GM21515 (cell line): ENCODE data around the gene AACS.

Source experiments
- ATAC-seq: cut with Tn5 transposase; IDR thresholded peaks from one replicate; pipeline ENCODE4 v1.9.1; 2021; ENCODE audit not compliant: unreplicated experiment

The AACS gene

DNA sequence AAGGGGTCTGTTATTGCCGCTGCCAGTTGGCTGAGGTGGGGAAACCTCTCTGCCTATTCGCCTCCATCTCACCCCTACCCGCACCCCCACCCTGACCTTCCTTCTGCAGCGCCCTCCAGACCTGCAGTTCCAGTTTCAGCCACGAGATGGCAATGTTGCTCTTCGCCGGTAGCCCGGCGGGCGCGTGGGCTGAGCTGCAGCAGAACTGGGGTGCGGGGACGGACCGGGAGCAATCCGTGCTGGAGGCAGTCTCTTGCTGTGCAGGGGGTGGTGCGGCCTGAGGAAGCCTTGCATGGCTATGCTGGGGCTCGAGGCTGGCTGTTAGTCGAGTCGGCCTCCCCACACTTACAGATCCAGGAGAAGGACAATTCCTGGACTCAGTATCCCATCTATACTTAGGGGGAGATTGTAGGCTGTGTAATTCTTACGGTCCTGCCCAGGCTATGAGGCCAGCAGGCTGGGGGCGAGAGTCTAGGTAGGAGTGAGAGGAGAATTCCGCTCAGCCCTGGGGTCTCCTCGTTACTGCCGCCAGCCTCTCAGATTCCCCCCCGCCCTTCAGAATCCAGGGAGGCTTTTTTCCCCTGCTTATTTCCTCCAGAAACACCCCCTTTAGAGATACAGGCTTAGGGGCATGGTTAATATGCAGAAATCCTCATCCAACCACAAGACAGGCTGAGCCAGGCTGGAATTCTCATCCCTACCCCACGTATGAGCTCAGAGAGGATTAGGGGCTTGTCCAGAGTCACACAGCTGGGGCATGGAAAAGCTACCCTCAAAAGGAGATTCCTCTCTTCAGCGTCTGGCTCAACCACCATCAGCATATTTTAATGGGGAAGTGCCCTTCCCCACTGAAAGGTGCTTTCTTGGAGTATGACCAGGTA, 118.2 kb downstream of the AACS start:
- ATAC-seq = peak; percentile 70

DNA sequence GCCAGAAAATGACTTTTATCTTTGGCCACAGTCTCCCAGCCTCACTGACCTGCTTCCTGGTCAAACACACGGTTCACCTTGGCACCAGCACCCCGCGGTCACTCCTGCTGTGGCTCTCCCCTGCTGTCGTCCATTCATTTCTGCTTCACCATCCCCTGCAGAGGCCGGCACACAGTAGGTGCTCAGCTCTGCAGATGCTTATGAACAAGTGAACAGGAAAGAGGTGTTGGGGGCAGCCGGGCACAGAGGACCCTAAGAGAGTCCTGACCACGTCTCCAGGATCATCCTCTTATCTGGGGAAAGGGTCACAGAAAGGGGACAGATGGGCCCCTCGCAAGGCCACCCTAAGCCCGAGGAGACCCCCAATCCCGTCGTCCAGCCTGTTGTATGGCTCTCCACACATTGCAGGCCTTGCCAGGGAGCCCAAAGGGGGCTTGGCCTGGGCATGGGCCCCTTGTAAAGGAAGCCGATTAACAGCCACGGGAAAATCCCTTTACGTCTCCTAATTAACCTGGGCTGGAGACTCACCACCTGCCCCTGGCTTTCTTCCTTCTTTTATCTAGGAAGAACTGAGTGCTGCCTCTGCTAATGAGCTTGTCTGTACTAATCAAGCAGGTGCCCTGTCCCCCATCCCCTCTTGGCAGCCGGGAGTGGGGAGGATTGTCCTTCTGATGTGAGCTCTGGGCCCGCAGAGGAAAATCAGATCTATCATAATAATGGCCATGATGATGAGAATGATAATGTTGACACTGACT, 119.2 kb downstream of the AACS start:
- ATAC-seq = no peak

GRCh38 chr12:125185311-125185739, 120.1 kb downstream of the AACS start:
- ATAC-seq = no peak

DNA sequence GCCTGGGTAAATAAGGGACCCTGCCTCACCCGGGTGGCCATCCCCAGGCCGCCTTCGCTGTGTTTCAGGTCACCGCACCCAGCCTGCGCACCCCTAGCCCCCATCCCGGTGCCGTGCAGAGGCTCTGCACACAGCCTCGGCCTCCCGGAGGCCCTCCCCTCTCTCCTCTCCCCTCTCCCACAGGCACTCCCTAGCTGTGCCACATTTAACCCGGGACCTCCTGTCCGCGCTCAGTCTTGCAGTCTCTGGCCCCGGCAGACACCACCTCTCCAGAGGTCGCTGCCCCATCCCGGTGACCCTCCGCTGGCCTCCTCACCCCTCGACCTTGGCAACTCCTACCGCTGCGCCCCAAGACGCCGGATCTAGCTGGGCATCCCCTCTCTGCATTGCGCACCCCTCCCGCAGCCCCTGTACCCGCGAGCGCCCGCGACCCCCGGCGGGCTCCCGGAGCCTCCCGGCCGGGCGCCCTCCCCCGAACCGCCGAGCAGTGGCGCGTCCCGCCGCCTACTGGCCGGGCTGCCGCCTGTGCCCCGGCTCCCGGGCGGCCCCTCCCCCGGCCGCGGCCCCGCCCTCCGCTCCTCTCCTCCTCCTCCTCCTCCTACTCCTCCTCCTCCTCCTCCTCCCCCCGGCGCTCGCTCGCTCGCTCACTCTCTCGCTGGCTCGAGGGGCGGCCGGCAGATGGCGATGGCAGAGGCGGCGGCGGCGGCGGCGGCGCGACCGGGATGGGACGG, 120.7 kb downstream of the AACS start, which contains the start of gene TMEM132B:
Gene TMEM132B, plus strand, starts transcription at position 647 of the 731 bp plus-strand sequence.
- no peak for ATAC-seq

GRCh38 chr12:125186471-125187147, 121.4 kb downstream of the AACS start:
- no peak for ATAC-seq

- ATAC-seq = no peak
Observed at GRCh38 chr12:125187148-125187745, 122.0 kb downstream of the AACS start.

DNA sequence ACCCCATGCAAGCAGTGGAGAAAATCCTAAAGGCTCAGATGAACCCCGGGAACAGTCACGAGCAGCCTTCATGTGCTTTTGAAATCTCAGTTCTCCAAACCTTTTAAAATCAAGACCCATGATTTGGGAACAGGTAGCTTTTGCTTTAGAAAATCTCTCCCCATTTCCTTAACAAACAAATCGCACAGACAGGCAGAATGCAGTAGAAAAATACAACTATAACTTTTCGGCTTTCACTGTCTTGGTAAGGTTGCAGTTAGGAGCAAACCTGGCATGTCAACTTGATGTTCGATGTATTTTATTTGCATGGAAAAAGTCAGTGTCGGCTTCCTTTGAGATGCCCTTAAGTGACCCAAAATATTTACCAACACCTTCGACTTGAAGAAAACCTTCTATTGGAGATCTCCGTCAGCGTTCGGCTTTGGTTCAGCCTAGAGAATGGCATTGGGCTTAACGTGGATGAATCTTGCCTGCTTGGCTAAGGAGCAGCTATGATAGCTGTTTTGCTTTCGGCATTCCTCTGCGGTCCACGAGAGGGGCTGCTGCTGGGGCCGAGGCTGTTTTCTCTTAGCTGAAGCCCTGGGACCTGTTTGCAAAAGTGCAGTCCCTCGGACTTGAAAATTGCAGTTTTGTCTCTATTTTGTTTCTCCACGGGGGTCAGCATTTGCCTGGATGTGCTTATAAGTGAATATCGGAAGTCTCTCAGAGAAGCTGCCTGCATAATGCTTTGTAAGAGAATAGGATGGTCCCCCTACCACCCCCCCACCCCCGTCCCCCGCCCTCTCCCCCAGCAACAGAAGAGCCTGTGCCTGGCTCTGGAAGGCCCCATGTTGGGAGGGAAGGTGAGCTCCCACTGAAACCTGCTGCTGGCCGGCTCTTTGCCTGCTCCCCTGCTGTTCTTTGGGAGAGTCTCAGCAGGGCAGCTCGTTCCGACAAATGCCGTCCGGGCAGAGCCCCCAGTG, 122.8 kb downstream of the AACS start:
- ATAC-seq = no peak

DNA sequence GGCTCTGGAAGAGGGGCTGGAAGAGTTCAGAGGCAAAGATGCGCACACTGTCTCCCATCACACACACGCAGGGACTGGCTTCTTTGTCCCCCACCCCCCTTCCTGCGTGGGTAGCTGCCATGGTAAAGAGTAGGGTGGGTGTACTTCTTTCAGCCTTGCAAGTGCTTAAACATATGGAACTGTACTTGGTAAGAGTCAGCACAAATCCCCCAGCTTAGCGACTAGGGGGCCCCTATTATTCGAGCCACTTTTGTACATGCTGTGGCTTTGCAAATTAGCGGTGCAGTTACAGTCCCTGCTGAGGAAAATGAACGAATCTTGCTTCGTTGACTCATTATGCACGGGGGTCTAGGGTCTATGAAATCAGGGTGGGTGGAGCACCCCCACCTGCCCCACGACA, 123.8 kb downstream of the AACS start:
- ATAC-seq = no peak

DNA sequence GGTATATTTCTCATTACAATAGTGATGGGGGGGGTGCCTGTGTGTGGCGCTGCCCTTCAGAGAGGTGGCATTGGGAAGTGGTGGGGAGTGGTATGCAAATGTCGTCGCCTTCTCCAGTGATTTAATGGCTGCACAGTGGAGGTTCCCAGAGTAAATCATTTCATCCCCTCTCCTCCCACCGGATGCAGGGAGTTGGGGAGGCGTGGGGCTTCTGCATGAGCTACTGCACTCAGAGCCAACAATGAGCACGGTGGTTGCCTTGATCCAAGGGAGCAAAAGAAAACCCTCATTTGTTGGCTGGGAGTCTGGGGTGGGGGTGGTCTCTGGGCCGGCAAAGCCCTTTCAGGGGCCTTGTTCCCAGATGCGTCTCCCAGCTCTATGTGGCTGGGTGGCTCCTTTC, 124.3 kb downstream of the AACS start:
- ATAC-seq = no peak

GRCh38 chr12:125191361-125192087, 126.3 kb downstream of the AACS start:
- no peak for ATAC-seq

DNA sequence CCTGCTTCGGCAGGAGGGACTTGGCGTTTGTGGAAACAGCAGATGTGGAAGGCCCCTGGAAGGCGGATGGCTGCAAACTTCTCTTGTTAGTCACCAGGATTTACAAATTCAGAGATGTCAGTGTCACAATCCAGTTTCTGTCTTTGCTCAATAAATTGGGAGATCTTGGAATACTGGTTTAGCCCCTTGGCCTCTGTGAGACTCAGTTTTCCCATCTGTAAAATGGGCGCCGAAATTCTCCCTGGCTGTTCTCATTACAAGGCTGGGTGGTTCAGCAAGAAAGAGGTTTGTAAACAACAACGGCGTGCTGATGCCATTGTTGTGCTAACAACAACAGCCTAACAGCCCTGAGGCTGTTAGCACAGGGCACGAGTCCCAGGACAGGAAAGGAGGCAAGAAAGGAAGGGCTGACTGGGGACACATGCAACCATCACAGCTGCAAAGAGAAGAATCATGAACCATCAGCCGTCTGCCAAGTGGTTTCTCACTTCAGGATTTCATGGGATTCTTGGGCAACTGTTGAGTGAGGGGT, 127.5 kb downstream of the AACS start:
- ATAC-seq = no peak
